Activated B cell treated with CpG ODN at 0.5 μM for 24 hours (primary cell): ENCODE results near the gene ADAM21. TPM values are rescaled to one million over a fixed set of nuclear protein-coding genes. Genes with fewer than 3 reads are reported as not detected.

ENCODE experiments used
- ATAC-seq: fragments of 200-7000 bp; cut with Tn5 transposase; one replicate; pipeline ENCODE4 v1.10.0; 2021; ENCODE audit warnings: low read depth, mild to moderate bottlenecking, moderate library complexity
- CTCF ChIA-PET: fragments of 350-600 bp; sonication (Branson Sonifier 250); formaldehyde crosslinking; loops from one replicate; lab custom pipeline; 2021; ENCODE audit warnings: antibody characterized with exemption; lab: Charles Lee
- POLR2A ChIA-PET: fragments of 350-600 bp; sonication (Branson Sonifier 250); formaldehyde crosslinking; loops from one replicate; lab custom pipeline; 2021; ENCODE audit warnings: antibody characterized with exemption; lab: Charles Lee
- DNase-seq: peaks from one replicate; pipeline ENCODE4 v3.0.0; 2022
- H3K27ac Mint-ChIP-seq: one replicate; pipeline ENCODE4 v1.8.0; 2020; ENCODE audit warnings: mixed read lengths
- H3K27me3 Mint-ChIP-seq: one replicate; pipeline ENCODE4 v1.8.0; 2021; ENCODE audit warnings: mixed read lengths
- H3K36me3 Mint-ChIP-seq: one replicate; pipeline ENCODE4 v1.8.0; 2021; ENCODE audit warnings: low read depth, mixed read lengths
- H3K4me1 Mint-ChIP-seq: one replicate; pipeline ENCODE4 v1.8.0; 2021; ENCODE audit warnings: mixed read lengths
- H3K4me3 Mint-ChIP-seq: one replicate; pipeline ENCODE4 v1.8.0; 2020; ENCODE audit warnings: mild to moderate bottlenecking, mixed read lengths
- H3K9me3 Mint-ChIP-seq: one replicate; pipeline ENCODE4 v1.8.0; 2020; ENCODE audit warnings: mixed read lengths
- intact Hi-C: fragments of 100-400 bp; cut with micrococcal nuclease; formaldehyde crosslinking; loops from one replicate; pipeline ENCODE4 v1.15.1; 2024
- total RNA-seq: library from RNA; stranded (reverse); gene quantifications from 2 replicates; pipeline ENCODE4 v1.2.3, GENCODE V29; 2022
- TF ChIP-seq, protein P1 (sequence below): fragments of 200-600 bp; IDR thresholded peaks from one replicate; pipeline ENCODE4 v1.8.0; 2022; ENCODE audit warnings: antibody characterized with exemption, mild to moderate bottlenecking

ADAM21 gene
- total RNA-seq, 1 donor from 2014 or later, result 0.11 TPM

DNA sequence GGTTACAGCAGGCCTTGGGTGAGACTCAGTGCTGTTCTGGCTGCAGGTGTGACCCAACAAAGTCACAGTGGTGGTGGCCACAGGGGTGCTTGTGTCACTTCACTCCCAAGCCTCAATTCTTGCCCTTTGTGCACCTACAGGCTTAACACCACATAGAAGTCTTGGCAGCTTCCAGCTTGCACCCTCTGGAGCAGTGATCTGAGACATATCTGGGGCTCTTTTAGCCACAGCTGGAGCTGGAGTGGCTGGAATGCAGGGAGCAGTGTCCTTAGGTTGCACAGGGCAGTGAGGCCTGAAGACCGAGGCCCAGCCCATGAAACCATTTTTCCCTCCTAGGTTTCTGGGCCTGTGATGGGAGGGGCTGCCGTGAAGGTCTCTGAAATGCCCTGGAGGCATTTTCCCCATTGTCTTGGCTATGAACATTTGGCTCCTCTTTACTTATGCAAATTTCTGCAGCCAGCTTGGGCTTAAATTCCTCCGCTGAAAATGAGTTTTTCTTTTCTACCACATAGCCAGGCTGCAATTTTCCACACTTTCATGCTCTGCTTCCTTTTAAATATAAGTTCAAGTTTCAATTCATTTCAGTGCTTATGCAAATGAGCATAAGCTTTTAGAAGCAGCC, 37.7 kb downstream of the ADAM21 start:
- Mint-ChIP-seq H3K9me3 (peaks cover 25% of the 10 kb centered on the region), H3K4me1 (no peaks in the 10 kb centered on the region), H3K4me3 (no peak overlapping the region), H3K27me3 (no peaks in the 10 kb centered on the region), H3K36me3 (peaks cover 56% of the 10 kb centered on the region), H3K27ac (no peak overlapping the region)
- TF ChIP-seq, protein P1, sequence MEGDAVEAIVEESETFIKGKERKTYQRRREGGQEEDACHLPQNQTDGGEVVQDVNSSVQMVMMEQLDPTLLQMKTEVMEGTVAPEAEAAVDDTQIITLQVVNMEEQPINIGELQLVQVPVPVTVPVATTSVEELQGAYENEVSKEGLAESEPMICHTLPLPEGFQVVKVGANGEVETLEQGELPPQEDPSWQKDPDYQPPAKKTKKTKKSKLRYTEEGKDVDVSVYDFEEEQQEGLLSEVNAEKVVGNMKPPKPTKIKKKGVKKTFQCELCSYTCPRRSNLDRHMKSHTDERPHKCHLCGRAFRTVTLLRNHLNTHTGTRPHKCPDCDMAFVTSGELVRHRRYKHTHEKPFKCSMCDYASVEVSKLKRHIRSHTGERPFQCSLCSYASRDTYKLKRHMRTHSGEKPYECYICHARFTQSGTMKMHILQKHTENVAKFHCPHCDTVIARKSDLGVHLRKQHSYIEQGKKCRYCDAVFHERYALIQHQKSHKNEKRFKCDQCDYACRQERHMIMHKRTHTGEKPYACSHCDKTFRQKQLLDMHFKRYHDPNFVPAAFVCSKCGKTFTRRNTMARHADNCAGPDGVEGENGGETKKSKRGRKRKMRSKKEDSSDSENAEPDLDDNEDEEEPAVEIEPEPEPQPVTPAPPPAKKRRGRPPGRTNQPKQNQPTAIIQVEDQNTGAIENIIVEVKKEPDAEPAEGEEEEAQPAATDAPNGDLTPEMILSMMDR, result no peak
- ChIA-PET POLR2A (no interaction called here), CTCF (no interaction called here)
- intact Hi-C loops, result no loop called here
- DNase-seq (no peak), ATAC-seq (no peak)

DNA sequence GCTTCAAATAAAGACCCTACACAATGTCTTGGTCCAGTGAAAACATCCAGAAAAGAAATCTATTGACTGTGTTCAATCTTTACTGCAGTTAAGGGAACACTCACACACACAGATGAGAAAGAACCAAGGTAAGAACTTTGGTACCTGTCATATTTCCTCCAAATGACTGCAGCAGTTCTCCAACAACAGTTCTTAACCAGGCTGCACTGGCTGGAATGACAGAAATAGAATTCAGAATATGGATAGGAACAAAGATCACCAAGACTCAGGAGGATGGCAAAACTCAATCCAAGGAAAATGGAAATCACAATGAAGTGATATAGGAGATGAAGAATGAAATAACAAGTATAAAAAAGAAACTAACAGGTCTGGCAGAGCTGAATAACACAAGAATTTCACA, 46.2 kb downstream of the ADAM21 start:
- ATAC-seq (no peak), DNase-seq (no peak)
- intact Hi-C loops, result no loop called here
- TF ChIP-seq, protein P1, result no peak
- Mint-ChIP-seq H3K9me3 (peaks cover 7% of the 10 kb centered on the region), H3K4me1 (no peaks in the 10 kb centered on the region), H3K36me3 (peaks cover 21% of the 10 kb centered on the region), H3K27ac (no peak overlapping the region), H3K27me3 (no peaks in the 10 kb centered on the region), H3K4me3 (no peak overlapping the region)
- ChIA-PET POLR2A (no interaction called here), CTCF (no interaction called here)

Other genes with a start within 250 kb of the ADAM21 start
- gene COX16, start 92.5 kb upstream of the ADAM21 start, total RNA-seq, result 48.8 and 50.7 TPM in 2 replicates
- 14.3 and 16.5 TPM in 2 replicates for gene SYNJ2BP, start 35.1 kb upstream of the ADAM21 start, total RNA-seq
- 0.84 and 0.86 TPM in 2 replicates for gene ADAM20, start 82.8 kb downstream of the ADAM21 start, total RNA-seq
- gene MED6, start 148.5 kb downstream of the ADAM21 start, total RNA-seq, result 50.5 and 57.0 TPM in 2 replicates
- 11.1 and 12.4 TPM in 2 replicates for gene TTC9, start 189.7 kb downstream of the ADAM21 start, total RNA-seq